ENCODE data around the gene ARMC6. TPM values are rescaled to one million over a fixed set of nuclear protein-coding genes. Genes with fewer than 3 reads are reported as not detected.
"Not testable (repeated sequence)": the region's sequence is repeated elsewhere in the genome, so short reads cannot be mapped to it uniquely, and the experiment has no call there.

ARMC6 gene
- total RNA-seq, 1 donor = 30.1 TPM

DNA sequence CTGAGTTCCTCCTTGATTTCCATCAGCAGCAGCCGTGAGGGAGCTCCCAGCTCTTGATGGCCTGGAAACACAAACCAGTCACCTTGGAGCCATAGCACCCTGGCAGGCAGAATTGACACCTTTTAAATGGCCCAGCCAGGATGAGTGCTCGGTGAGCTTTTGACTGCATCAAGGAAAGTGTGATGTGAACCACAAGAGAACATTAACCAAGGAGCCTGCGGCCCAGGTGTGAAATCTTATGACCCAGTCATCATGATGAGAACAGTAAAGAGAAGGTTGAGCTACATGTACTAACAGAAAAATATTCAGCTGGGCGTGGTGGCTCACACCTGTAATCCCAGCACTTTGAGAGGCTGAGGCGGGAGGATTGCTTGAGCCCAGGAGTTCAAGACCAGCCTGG is 22.9 kb upstream of the ARMC6 start:
- no peak for DNase-seq (ENCODE audit: low read depth)
- TF ChIP-seq CTCF (IDR thresholded peaks at IDR 0.05; ENCODE audit: insufficient read depth, low read length) = no peak
- no peak overlapping the region for H3K4me3 ChIP-seq (ENCODE audit: low read depth, low read length)

DNA sequence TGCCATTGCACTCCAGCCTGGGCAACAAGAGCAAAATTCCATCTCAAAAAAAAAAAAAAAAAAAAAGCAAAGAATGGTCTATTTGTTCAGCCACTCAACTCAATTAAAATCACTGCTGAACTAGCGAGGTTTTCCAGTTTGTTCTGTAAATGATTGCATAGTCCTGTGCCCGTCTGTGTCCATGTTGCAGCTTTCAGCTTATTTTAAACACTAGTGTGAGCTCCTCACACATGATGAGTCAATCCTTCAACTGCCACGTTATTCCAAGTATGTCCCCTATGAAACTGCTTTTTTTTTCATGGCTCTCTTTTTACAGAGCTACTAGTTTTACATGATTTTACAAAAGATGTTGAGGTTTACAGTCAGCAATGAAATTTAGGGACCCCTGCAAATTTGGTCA is 12.3 kb upstream of the ARMC6 start:
- no peak for TF ChIP-seq CTCF (IDR thresholded peaks at IDR 0.05; ENCODE audit: insufficient read depth, low read length)

GRCh38 chr19:19022380-19022961 is 10.9 kb upstream of the ARMC6 start:
- no peak for DNase-seq (ENCODE audit: low read depth)
- no peak for TF ChIP-seq CTCF (IDR thresholded peaks at IDR 0.05; ENCODE audit: insufficient read depth, low read length)
- no peak overlapping the region for H3K4me3 ChIP-seq (ENCODE audit: low read depth, low read length)

More for the DNA sequence above, 12.3 kb upstream of the ARMC6 start:
- no peak overlapping the region for H3K4me3 ChIP-seq (ENCODE audit: low read depth, low read length)
- DNase-seq (ENCODE audit: low read depth) = peak; percentile 45

- H3K4me3 ChIP-seq (ENCODE audit: low read depth, low read length); DNase-seq (ENCODE audit: low read depth): not testable (repeated sequence)
Measured at GRCh38 chr19:19023376-19023775, 10.0 kb upstream of the ARMC6 start.

DNA sequence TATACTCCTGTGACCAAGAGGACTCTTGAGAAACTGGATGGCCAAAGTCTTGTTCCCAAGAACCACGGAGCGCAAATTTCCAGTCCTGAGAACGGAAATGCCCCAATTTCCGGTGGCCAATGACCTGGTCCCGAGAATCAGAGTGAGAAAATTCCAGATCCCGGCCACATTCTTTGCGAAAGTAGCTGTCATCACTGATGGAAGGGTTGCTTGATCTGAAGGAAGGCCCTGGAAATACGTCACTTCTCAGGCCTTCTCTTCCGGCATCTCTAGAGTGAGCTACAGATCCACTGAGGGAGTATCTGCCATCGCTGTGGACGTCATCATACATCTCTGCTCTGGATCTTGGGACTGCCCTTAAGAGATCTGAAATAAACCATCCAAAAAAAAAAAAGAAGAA is 7.5 kb upstream of the ARMC6 start:
- no peak overlapping the region for H3K4me3 ChIP-seq (ENCODE audit: low read depth, low read length)
- DNase-seq (ENCODE audit: low read depth) = no peak
- no peak for TF ChIP-seq CTCF (IDR thresholded peaks at IDR 0.05; ENCODE audit: insufficient read depth, low read length)

DNA sequence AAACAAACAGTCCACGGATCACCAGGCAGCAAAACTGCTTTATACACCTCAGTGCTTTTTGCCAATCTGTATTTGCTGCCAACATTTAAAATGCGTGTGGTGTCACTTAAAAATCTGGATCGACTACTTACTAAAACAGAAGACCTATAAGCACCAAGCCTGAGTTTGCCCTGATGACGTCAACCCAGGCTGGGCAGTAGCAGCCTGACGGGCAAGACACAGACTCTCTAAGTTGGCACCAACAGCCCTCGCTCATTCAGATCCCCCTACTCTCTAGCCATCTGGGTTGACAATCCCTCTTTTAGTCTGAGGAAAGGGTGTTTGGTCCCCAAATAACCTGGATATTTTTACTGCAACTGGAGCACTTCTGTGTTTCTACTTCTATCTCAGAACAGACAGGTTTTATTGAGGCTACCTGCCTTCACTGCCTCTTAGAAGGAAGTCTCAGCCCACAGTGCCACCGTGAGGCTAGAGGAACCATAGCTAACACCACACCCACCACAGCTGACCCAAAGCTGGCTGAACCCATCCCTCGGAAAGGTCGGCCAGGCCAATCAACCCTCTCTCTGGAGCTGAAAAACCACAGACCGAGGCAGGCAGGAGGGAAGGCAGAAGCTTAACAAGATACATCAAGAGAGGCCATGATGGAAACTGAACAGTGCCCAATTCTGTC is 7.0 kb upstream of the ARMC6 start:
- H3K4me3 ChIP-seq (ENCODE audit: low read depth, low read length) = no peak overlapping the region
- DNase-seq (ENCODE audit: low read depth) = peak; percentile 22
- peak; percentile 33 for TF ChIP-seq CTCF (IDR thresholded peaks at IDR 0.05; ENCODE audit: insufficient read depth, low read length)

GRCh38 chr19:19027228-19027627 is 6.2 kb upstream of the ARMC6 start:
- DNase-seq (ENCODE audit: low read depth) = no peak
- TF ChIP-seq CTCF (IDR thresholded peaks at IDR 0.05; ENCODE audit: insufficient read depth, low read length) = no peak
- H3K4me3 ChIP-seq (ENCODE audit: low read depth, low read length) = no peak overlapping the region

All from fibroblast of the aortic adventitia (primary cell).